Stimulated activated CD8-positive, alpha-beta memory T cell treated with anti-CD3 and anti-CD28 coated beads, Interleukin-4, amount 100 ng/mL, for 48 hours (primary cell): ENCODE data around the gene CCDC169.
"Not testable (repeated sequence)": the region's sequence is repeated elsewhere in the genome, so short reads cannot be mapped to it uniquely, and the experiment has no call there.

ENCODE experiments used
- DNase-seq: peaks from one replicate; pipeline ENCODE4 v3.0.0-alpha.2; 2020

CCDC169 gene

DNA sequence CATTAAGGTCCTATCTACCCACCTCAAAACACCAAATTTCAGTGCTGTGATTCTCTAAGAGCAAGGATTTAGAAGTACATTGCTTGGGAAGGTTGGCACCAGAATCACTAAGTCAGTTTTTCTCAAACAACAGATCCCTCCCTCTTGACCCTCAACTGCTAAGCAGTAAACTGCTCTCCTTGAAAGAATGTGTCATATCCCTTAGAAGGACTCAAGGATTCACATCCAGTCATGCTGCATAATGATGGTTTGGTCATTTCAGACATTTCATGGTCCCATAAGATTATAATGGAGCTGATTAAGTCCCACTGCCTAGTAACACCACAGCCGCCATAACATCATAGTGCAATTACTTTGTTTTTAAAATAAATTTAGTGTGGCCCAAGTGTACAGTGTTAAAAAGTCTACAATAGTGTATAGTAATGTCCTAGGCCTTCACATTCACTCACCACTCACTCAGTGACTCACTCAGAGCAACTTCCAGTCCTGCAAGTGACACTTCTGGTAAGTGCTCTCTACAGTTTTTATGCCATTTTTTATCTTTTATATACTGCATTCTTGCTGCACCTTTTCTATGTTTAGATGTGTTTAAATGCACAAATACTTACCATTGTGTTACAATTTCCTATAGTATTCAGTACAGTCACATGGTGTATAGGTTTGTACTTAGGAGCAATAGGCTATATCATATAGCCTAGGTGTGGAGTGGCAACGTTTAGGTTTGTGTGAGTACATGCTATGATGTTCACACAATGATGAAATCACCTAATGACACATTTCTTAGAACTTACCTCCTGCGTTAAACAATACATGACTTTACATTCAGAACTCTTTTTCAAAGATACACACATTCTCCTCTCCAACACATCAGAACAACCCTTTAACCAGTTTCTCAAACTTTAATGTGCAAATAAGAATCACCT, 15.7 kb upstream of the CCDC169 start:
- no peak for DNase-seq

DNA sequence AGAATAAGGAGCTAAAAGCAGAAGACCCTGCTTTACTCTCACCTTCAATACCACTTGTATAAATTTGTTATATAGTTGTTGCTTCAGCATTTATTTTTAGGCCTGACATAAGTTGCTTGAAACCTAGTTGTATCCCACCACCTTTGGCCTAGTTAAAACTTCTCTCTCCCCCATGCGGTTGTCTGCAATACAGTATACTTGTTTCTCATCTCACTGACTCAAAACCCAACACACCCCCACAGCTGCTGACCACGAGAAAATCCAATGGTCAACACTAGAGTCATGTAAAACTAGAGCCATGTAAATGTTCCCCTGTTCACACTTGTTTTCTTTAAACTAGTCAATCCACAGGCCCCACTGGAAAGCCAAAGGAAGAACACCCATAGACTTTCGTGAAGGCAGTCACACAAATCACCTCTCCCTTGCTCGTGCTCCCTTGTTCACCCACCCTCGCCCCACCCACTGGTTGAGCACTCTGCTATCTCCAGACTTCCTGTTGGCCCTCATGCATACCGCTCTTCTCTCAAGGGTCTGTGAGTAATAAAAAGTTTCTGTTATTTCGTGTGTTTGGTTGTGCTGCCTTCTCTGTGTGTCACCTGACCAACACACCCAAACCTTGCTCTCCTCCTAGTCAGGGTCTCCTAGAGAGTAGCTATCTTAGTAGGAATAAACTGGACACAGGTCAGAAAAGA, 12.9 kb upstream of the CCDC169 start:
- no peak for DNase-seq

DNA sequence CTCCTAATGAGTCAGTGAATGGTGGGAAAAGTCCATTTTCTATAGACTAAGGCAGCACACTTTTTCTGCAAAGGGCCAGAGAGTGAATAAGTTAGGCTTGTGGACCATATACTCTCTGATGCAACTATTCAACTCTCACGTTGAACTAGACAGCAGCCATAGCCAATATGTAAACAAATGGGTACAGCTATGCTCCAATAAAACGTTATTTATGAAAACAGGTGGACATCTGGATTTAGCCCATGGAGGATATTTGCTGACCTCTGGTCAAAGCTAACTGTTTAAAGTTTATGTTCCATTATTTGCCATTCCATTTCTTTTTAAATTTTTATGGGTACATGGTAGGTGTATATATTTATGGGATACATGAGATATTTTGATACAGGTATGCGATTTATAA, 4.7 kb upstream of the CCDC169 start:
- no peak for DNase-seq

DNA sequence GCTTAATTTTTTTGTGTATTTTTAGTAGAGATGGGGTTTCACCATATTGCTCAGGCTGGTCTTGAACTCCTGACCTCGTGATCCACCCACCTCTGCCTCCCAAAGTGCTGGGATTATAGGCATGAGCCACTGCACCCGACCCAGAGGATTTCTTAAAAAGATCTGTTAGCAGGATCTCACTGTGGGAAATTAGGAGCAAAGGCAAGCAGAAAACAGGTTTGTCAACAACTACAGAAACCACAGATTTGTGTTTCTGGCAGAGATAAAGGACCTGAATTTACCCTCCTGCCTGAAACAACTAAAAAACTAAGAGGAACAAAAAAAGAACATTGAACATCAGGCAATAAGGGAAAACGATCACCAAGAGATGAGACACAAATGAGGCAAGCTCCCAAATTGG, 1.9 kb upstream of the CCDC169 start:
- DNase-seq = not testable (repeated sequence)

DNA sequence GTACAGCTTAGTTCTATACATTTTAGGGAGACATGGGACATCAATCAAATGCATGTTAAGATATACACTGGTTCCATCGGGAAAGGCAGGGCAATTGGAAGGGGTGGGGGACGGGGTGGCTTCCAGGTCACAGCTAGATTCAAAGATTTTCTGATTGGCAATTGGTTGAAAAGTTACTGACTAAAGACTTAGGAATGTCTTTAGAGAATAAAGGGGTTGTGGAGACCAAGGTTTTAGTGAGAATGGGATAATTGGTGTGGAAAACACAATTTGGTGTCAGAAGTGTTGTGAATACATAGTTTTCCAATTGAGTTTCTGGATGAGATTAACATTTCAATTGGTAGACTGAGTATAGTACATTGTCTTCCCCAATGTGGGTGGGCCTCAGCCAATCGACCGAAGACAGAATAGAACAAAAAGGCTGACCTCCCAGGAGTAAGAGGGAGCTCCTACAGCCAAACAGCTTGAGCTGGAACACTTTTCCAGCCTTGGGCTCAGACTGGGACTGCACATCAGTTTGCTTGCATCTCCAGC, 988 bp upstream of the CCDC169 start:
- DNase-seq = no peak

DNA sequence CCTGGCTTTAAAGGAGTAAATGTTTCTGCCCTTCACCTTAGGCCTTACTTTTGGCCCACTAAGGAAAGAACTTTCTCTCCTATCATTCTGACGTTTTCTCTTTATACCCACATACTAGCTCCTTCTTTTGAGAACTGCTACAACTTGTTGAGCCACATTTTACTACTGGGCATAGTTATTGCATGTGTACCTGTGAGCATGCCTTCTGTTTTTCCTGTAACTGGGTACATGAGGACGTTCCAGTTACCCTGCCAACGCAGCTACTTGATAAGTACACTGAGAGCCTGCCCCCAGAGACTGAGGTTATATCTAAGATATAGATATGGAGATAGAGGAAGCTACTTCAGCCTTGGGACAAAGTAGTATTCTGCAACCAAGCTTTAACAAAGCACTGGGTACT, 3.5 kb downstream of the CCDC169 start:
- no peak for DNase-seq

DNA sequence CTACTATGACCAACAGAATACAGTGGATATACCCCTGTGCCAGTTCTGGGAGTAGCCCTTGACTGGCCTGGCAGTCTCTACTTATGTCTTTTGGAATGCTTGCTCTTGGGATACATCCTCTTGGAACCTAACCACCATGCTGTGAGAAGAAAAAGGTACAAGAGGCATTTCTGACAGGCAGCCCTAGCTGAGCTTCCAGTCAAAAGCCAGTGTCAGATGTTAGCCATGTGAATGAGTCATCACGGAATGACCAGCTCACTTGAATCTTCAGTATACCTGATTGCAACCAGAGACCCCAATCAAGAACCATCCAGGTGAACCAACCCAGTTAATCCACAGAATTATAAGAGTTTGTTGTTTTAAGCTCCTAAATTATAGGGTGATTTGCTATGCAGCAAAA, 4.1 kb downstream of the CCDC169 start:
- DNase-seq = no peak

DNA sequence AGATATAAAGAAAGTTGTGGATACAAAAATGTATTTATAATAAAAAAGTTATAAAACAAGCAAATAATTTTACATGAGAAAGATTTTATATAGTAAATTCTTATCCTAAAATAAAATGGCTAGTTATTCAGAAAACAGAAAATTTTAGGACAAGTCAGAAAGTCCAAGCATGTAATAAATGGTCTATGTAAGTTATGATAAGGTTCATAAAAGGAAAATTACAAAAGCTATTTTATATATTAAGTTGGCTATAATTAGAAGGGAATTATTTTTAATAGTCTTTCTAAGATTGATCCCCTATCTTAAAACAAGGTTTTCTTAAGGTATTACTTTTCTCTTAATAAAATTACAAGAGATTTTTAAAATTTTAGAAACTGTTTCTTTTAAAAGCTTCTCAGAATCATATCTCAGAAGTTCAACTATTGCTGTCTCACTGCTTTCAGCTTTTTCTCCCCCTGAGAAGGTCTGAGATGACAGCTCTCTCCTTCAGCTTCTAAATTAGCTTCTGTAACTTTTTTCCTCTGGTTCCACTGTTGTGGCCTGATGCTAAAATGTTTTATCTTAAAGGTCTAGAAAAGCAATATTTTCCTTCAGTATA, 8.7 kb downstream of the CCDC169 start:
- no peak for DNase-seq

DNA sequence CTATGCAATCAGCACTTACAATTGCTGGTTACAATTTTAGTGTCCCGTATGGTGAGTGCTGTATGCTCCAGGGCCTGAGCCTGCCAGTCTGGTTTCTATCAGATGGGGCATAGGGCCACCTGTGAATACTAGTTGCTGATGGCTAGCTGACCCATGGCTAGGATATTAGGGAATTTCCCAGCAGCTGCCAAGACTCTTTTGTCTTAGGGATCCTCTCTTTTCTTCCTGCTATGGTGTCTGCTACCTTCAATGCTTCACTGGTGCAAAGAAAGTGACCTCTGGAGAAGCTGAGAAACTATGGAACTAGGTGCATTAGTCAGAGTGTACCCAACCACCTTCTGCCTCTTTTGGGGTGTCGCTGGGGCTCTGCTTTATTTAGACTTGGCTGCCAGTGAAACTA, 11.6 kb downstream of the CCDC169 start:
- DNase-seq = no peak

DNA sequence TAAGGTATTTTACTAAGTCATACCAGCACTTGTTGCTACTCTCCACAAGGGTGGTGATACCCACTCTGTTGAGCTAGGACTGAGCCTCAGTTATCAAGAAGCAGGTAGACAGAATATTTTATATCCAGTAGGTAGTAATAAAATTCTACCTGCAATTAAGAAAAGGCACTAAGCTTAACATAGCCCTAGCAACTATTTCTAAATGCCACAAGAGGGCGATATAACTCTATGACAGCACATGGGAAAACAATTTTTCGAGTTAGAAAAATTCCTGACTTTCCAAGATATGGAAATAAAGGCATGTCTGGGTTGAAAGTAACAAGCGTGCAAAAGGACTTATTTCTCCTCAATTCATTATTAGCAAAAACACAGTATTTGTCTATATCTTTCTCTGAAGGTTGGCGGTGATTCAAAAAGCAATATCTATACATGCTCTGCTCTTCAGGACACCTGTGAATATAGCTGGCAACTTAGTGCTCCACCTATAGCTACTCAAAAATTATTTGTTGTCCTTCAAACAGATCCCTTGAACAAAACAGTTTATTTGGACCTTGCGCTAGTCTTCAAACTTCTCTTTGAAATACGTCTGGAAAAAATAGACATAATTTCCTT, 14.7 kb downstream of the CCDC169 start:
- DNase-seq = no peak

DNA sequence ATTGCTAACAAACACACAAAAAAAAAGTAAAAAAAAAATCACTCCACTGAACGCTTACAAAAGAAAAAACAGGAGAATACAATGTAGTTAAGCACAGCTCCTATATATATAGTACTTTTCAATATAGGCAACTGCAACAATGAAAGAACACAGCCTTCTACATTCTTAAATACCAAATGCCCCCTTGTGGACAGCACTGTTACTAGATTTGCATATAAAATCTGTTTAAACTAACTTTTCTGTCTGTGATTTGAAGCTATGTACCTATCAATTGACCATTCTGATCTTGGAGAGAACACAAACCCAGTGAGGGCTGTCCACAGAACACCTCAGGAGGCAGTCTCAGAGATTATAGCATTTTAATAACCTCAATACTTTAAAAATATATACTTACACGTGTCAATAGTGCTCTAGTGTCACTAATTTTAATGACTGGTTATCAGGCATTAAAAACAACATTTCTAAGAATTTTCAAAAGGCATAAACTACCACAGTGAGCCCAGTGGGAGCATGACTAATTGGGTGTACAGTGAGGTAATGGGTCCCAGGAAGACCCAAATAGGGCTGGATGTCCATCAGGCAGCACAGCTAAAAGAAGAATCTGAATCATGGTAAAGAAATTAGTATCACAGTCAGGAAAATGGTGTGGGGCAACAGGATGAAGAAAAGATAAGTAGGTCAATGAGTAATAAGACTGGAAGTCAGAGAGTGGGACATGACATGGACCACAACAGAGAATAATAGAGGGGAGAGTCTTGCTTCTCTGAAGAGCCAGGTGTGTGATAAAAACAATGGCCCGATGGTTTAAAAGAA, 22.2 kb downstream of the CCDC169 start:
- no peak for DNase-seq

DNA sequence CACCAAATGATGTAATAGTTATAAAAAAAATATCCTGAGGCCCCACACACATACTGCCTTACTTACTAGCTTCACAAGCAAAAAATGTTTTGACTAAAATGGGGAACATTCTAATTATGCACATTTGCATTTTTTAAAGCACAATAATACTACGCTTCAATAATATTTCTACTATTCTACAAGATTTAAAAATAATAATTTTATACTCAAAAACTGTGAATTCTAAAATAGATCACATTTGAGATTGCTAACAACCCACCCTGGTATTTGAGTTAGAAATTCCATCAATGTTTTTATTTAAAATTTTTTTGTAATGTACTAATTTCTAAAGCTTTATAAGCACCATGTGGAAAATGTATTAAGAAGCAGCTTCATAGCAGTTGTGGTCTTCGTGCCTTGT, 24.2 kb downstream of the CCDC169 start:
- no peak for DNase-seq

DNA sequence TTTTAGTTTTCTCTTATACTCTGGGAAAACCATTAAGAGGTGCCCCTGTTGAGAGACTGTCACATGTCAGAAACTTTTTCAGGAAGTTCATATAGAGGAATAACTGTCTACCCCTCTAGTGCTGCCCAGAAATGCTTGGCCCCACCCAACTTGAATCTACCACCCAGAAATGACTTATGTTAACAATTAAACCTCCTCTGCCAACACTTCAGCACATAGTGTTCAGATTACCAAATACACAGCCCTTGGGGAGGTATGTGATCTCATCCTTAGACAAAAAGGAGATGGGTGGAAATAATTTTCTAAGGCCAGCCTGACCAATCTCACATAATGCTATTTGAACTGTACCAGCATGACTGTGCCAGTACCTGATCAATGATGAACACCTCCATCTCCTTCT, 35.6 kb downstream of the CCDC169 start:
- no peak for DNase-seq

DNA sequence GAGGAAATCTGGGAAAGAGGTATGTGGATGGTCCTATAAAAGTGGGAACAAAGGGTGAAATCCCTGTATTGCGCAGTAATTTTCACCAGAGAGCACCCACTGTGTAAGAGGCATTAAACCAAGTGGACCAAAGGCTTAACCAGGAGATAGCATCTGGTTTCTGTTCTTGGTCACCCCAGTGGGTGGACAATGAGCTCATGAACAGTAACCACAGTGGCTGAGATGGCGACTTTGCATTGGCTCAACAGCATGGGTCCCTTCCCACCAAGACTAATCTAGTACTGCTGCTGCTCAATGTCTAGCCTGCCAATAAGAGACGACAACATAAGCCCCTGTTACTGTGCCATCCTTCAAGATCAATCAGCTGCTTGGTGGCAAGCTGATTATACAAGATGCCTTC, 36.6 kb downstream of the CCDC169 start:
- no peak for DNase-seq

DNA sequence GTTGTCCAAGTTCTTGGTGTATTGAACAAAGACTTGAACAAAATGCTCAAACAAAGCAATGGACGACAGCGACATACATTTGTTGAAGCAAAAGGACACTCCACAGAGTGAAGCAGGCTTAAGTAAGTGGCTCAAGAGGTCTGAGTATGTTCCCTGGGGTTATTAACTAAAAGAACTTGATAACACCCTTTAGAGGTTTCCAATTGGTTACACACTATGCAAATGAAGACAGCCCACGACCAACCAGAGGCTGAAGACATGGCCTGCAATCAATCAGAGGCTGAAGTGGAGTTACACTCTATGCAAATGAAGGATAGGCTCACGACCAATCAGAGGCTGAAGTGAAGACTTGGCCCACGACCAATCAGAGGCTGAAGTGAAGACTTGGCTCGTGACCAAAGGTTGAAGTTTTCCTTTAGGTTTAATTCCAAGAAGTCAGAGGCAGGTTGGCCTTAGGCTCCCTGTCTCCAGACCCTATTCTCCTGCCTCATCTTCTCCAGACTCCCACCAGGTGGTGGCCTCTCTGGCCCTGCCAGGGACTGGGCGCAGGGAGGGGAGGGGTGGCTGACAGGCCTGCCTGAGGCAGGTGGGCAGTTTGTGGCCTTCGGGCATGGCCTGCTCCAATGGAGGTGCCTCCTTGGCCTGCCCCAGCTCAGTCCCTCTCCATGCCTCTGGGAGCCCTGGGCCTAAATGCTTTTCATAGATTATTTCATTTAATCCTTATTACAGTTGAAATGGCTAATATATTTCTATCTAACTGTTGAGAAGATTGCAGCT, 38.1 kb downstream of the CCDC169 start:
- no peak for DNase-seq

DNA sequence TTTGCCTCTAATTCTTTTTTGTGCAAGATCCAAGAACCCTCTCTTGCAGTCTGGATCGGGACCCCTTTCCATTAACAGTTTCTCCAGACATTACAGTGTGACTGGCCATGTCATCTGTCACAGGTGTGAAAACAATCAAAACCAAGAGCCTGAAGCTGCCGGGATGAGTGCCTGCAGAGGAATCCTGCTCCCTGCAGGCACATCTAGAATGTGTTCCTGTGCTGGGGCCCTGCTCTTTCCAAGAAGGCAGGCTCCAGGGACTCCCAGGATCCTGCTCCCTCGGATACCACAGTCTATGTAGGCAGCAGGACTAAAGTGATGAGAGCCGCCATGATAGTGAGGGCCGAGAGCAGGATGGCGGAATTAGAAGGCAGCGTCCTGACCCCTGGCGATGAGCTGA, 38.8 kb downstream of the CCDC169 start:
- no peak for DNase-seq

DNA sequence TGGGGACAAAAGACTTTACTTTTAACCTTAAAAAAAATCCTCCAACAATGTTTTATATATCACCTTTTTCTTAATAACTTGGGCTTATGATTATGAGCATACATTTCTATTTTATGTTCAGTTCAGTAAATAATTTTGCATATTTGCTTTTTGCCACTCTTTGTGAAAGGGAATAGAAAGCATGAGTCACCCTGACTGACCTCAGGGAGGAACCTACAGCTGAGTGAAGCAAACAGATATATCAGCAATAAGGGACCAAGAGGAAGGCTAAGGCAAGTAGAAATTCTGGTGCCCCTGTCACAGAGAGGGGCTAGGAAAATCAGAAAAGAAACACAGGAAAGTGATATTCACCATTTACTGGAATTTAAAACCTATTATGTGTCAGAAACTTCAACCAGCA, 46.1 kb downstream of the CCDC169 start:
- no peak for DNase-seq

DNA sequence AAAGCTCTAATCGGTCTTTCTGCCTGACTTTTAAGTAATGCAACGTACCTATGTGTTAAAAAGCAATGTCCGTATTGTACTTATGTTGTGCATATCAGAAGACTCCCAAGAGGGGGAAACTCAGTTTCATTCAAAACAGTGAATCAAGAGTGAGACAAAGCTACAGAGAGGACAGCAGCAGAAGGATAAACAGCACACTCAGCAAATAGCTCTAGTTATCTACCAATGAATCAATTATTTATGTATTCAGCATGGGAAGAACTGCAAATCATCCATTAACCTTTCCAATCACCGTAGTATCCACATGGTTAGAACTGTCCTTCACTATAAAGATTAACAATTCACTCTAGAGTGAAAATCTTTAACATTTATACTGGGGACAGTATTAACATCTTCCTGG, 46.6 kb downstream of the CCDC169 start:
- no peak for DNase-seq

DNA sequence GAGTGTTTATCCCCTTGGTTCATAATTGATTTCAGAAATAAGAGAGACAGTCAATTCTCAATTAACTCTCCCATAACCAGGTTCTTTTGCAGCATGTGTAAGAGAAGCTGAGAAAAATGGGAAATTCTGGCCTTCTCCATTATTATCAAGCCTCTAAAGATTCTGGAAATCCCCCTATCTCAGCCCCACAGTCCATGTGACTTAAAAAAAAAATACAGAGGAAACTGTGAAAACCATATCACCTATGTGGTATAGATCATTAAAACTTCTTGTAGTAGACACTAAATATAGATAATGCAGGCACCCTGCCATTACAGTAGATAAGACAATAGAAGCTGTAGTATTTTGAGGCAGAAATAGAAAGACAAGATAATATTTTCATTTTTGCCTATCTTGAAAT, 48.9 kb downstream of the CCDC169 start:
- DNase-seq = no peak

DNA sequence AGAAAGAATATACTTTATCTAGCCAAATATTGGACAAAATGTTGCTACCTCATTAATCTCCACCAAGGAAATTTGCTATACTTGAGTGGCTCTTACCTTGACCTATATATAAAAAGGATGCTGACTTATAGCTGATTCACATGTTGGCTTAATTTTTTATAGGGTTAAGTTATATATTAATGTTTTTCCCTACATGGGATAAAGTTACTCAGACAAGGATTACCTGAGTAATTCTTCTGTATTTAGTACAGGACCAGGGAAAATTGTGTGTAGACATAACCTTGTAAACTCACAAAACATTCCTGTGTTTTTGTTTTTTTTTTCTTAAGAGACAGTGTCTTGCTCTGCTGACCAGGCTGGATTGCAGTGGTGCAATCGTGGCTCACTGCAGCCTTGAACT, 52.6 kb downstream of the CCDC169 start:
- DNase-seq = no peak

DNA sequence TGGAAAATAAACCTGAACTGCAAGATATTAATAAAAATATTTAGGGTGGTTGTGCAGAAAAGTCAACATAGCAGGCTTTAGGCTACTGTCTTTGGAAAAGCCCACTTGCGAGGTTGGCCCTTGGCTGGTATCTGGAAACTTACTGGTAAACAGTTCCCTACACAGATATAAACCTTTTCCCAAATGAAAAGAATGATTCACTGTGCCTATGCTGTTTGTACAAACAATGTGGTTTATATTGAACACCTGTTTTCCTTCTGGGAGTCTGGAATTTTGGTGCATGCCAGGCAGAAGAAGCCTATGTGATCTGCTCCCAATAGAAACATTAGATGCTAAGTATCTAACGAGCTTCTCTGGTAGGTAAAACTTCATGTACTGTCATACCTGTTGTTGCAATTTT, 53.5 kb downstream of the CCDC169 start:
- no peak for DNase-seq

DNA sequence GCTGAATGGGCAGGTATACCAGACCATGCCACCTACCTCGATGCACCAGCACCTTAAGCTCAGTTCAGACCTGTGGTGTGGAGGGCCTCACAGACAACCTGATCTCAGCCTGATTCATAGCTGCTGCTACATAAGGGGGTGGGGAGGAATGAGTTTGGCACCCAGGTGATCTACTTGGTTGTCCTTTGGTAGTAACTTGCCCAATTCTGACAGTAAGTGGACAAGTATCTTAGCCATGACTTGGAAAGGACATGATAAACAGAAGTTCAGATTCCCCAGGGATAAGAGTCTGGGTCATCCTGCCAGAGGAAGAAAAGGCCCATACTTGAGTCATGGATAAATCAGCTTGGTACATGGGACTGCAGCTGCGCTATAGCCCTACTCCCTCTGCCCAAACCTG, 54.9 kb downstream of the CCDC169 start:
- DNase-seq = no peak
